LNCaP clone FGC (cell line): Measurements from ENCODE around the gene TRAF5.
"Not testable (repeated sequence)": the region's sequence is repeated elsewhere in the genome, so short reads cannot be mapped to it uniquely, and the experiment has no call there.

ENCODE experiments used
- DNase-seq: peaks from one replicate; pipeline ENCODE4 v3.0.0-alpha.2; 2011; ENCODE audit warnings: low read depth
- H3K4me3 ChIP-seq: 2 replicates; pipeline ENCODE4 v1.5.1; 2011; ENCODE audit warnings: mild to moderate bottlenecking, low read depth, low read length, control low read depth
- TF ChIP-seq, protein P1 (sequence below): IDR thresholded peaks from 2 replicates; pipeline ENCODE4 v1.5.1; 2012; ENCODE audit warnings: mild to moderate bottlenecking; ENCODE audit not compliant: control insufficient read depth, insufficient read depth; ENCODE audit errors: extremely low read depth

The TRAF5 gene

DNA sequence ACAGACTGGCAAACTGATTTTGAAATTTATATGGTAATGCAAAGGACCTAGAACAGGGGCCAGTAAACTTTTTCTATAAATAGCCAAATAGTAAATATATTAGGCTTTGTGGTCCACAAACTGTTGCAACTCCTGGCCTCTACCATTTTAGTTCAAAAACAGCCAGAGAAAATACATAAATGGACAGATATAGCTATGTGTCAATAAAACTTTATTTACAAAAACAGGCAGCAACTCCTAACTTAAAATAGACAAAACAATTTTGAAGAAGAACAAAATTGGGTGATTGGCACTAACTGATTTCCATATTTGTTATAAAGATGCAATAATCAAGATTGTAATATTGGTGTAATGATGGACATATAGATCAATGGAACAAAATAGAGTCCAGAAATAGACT, 6.7 kb upstream of the TRAF5 start:
- no peak overlapping the region for H3K4me3 ChIP-seq
- DNase-seq = no peak
- TF ChIP-seq, protein P1, sequence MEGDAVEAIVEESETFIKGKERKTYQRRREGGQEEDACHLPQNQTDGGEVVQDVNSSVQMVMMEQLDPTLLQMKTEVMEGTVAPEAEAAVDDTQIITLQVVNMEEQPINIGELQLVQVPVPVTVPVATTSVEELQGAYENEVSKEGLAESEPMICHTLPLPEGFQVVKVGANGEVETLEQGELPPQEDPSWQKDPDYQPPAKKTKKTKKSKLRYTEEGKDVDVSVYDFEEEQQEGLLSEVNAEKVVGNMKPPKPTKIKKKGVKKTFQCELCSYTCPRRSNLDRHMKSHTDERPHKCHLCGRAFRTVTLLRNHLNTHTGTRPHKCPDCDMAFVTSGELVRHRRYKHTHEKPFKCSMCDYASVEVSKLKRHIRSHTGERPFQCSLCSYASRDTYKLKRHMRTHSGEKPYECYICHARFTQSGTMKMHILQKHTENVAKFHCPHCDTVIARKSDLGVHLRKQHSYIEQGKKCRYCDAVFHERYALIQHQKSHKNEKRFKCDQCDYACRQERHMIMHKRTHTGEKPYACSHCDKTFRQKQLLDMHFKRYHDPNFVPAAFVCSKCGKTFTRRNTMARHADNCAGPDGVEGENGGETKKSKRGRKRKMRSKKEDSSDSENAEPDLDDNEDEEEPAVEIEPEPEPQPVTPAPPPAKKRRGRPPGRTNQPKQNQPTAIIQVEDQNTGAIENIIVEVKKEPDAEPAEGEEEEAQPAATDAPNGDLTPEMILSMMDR = no peak

DNA sequence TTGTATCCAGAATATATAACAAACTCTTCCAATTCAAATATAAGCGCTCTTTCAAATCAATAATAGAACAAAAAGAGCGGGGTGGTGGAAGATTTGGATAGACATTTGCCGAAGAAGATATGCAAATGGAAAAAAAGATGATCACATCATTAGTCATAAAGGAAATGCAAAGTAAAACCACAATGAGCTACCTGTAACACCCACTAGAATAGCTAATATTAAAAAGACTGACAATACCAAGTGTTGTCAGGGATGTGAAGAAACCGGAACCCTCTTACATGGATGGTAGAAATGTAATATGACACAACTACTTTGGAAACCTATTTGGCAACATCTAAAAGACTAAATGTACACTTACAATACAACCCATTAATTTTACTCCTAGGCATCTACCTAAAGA, 5.7 kb upstream of the TRAF5 start:
- DNase-seq = no peak
- no peak overlapping the region for H3K4me3 ChIP-seq
- TF ChIP-seq, protein P1 = no peak

DNA sequence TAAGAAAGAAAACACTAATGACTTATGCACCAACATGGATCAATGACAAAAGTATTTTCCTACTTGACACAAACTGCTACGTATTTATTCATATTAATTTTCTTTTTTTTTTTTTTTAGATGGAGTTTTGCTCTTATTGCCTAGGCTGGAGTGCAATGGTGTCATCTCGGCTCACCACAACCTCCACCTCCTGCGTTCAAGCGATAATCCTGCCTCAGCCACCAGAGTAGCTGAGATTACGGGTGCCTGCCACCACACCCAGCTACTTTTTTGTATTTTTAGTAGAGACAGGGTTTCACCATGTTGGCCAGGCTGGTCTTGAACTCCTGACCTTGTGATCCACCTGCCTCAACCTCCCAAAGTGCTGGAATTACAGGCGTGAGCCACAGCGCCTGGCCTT, 5.0 kb upstream of the TRAF5 start:
- H3K4me3 ChIP-seq, DNase-seq: not testable (repeated sequence)

DNA sequence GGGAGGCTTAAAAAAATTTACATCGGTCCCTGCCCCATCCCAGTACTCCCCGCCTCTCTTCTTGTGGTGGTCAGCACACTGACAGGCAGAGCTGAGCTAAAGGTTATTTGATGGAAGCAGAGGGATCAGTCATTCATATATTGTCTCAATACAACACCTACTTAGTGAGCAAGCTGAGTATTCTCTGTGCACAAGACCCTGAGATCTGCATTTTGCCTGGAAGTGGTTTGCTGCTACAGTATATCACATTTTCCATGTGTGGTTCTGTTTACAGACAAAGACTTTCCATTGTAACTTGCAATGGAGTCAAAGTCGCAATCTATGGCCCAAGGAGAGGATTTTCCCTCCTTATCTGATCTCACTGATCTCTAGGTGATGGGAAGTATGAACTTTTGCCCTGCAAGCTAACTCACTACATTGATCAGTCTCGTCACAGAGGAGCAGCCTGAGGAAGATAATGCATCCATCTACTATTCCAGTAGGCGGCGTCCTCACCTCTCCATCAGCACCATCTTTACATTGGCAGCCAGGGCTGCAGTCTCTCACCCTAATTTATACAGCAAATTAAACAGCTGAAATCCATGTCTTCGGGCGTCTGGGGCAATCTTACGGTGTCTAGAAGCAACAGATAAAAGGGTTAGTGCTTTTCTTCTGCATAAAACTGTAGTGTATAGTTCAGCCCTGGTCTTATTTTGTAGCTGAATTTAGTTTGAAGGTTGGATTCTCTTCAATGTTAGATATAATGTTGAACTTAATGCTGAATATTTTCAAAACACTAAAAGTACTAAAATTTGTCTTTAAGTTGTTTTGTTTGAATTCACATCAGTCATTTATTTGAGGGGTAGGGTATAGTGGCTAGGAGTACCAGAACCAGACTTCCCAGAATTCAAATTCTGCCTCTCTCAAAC, 3.2 kb upstream of the TRAF5 start:
- peak; percentile 30 for DNase-seq
- no peak overlapping the region for H3K4me3 ChIP-seq
- TF ChIP-seq, protein P1 = peak; percentile 97

DNA sequence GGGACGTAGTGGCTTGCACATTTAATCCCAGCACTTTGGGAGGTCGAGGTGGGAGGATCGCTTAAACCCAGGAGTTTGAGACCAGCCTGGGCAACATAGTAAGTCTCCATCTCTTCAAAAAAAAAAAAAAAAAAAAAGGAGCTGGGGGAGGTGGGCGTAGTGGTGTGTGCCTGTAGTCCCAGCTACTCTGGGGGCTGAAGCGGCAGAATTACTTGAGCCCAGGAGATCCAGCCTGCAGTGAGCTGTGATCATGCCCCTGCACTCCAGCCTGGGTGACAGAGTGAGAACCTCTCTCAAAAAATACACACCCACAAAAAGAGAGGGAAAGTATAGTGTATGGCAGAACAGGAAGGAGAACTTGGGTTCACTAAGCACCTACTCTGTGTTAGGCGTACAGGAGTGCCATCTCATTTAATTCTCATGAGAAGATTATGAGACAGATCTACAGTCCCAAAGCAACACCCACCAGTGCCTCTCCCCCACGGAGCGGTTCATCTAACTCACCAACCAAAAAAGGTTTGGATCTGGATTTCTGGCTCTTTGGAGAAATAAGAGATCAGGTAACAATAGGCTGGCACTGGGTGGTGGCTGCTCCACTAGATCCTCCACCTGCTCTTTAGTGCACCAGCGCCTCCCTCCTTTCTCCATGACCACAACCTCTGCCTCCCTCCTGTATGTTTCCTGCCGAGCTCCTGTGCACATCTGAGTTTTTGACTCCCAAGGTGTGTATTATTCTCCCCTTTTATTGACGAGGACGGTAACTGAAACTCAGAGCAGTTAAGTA, 1.4 kb upstream of the TRAF5 start:
- TF ChIP-seq, protein P1 = no peak
- H3K4me3 ChIP-seq = no peak overlapping the region
- no peak for DNase-seq

DNA sequence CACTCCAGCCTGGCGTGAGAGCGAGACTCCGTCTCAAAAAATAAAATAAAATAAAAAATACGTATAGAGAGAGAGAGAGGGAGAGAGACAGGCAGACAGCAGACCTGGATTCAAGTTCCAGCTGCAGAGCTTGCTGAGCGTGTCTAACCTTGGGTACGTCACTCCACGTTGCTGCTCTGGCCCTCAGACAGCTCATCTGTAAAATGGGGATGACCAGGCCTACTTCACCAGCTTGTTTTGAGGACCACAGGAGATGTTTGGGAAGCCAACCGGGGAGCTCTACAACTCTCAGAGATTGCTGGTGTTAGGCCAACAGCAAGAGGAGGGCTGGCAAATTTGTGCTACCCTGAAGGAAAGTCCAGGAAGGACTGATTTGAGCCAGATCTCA, 499 bp upstream of the TRAF5 start:
- H3K4me3 ChIP-seq = peak overlapping the region; percentile 42
- DNase-seq = no peak
- TF ChIP-seq, protein P1 = no peak

DNA sequence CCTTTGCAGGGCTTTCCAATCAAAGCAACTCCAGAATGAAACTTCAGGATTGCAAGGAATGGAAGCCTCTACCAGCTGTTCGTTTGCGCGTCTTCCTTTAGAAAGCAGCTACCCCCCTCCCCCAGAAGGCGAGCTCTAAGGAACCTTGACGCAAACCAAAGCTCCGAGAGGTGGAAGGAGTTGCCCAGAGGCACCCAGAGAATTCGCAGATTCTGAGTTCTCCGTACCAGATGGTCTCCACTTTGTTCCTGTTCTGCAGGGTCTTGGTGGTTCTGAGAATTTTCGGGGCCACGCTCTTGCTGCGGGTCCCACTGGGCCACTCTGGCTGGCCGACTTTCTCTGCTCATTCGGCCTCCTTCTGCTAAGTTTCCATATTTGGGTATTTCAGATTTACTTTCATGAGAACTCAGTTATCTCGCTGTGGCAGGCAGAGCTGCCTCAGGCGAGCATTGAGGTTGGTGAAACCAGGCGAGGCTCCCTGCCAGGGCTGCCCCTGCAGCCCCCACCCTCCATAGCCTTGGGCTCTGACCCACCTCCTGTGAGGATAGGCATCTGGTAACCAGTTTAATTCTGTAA, 801 bp downstream of the TRAF5 start:
- DNase-seq = no peak
- TF ChIP-seq, protein P1 = no peak
- H3K4me3 ChIP-seq = peak overlapping the region; percentile 42
